H1 (cell line): Measurements from ENCODE around the gene RIPOR3. TPM values are rescaled to one million over a fixed set of nuclear protein-coding genes. Genes with fewer than 3 reads are reported as not detected.

Source experiments
- CBX8 ChIP-seq: fragments of 300-800, 300-1000 bp; sonication (generic); IDR thresholded peaks from 2 replicates; pipeline ENCODE4 v1.7.1; 2016; ENCODE audit warnings: low read depth, low read length, borderline replicate concordance
- KDM5A ChIP-seq: fragments of 200-600 bp; IDR thresholded peaks from 2 replicates; pipeline ENCODE4 v1.7.1; 2012; ENCODE audit warnings: mild to moderate bottlenecking, low read length, inconsistent platforms, mixed read lengths
- POLR2AphosphoS5 ChIP-seq: IDR thresholded peaks from 2 replicates; pipeline ENCODE4 v1.6.1; 2011; ENCODE audit warnings: low read depth, low read length
- RNF2 ChIP-seq: fragments of 200-900, 300-1000 bp; sonication (generic); IDR thresholded peaks from 2 replicates; pipeline ENCODE4 v1.7.1; 2016; ENCODE audit warnings: borderline replicate concordance, low read depth, mild to moderate bottlenecking, antibody characterized with exemption, low read length; ENCODE audit not compliant: poor library complexity, severe bottlenecking; ENCODE audit errors: missing control alignments
- SP2 ChIP-seq: IDR thresholded peaks from 2 replicates; pipeline ENCODE4 v1.6.1; 2012; ENCODE audit warnings: mild to moderate bottlenecking, low read length, inconsistent platforms
- SUZ12 ChIP-seq: fragments of 200-600 bp; sonication (generic); IDR thresholded peaks from 2 replicates; pipeline ENCODE4 v1.6.1; 2012; ENCODE audit warnings: mild to moderate bottlenecking, inconsistent platforms, low read length, moderate library complexity, mixed read lengths
- polyA plus RNA-seq, 7 experiments: library from polyadenylated mRNA; depleted of rRNA in 3 of 7; stranded (reverse) in 5 of 7; unstranded in 2 of 7; fragments of >200 nt in 5 of 7; fragments of 200-250 nt in 2 of 7; gene quantifications; 1 replicate in 5 of 7; 2 replicates in 1 of 7; 4 replicates in 1 of 7; pipeline versions ENCODE4 v1.2.1 to v1.2.3, GENCODE V29; 2011 to 2013; ENCODE audit warnings: missing spikeins in 2 of 7, mixed read lengths in 2 of 7
- total RNA-seq: library from RNA; stranded (reverse); fragmentation: NEBNext Ultra II Directional; extraction: Animal tissue kit (Norgen Biotek cat#: 25700); gene quantifications from 2 replicates; pipeline ENCODE4 v1.2.1, GENCODE V29; 2021
- TF ChIP-seq, protein P1 (sequence below): IDR thresholded peaks from 2 replicates; pipeline ENCODE4 v1.6.1; 2011; ENCODE audit warnings: low read length, improper control_type of control experiment

Gene RIPOR3
- total and polyA plus RNA-seq, 2 of the 8 experiments (the other 6 are each of a cell fraction or from before 2014, with no cell fraction given): 3.6 to 4.5 TPM

DNA sequence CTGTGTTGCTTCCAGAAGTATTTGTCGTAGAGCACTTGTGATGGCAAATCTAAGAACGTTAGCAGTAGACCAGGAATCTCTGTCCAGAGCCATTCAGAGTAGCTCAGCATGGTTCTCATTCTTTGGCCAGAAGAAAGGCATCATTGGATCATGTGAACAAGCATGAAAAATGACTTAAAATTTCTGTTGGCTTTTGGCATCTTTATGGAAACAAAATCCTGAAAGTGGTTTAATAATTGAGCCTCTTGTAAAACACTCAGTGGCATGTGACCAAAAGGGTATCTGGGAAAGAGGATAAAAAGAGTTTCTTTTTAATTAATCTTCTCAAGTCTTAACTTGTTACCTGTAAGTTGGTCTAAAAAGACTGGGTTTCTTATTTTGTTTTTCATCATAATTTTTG, 126.0 kb downstream of the RIPOR3 start (continued):
- TF ChIP-seq POLR2AphosphoS5 (no peak), SUZ12 (no peak), SP2 (no peak), RNF2 (no peak), CBX8 (no peak), KDM5A (no peak)
- TF ChIP-seq, protein P1, sequence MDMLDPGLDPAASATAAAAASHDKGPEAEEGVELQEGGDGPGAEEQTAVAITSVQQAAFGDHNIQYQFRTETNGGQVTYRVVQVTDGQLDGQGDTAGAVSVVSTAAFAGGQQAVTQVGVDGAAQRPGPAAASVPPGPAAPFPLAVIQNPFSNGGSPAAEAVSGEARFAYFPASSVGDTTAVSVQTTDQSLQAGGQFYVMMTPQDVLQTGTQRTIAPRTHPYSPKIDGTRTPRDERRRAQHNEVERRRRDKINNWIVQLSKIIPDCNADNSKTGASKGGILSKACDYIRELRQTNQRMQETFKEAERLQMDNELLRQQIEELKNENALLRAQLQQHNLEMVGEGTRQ: no peak
- TF ChIP-seq, all 59 proteins: peak for 0
